H9 (cell line): ENCODE data around the gene HOXC12. TPM values are rescaled to one million over a fixed set of nuclear protein-coding genes. Genes with fewer than 3 reads are reported as not detected.

ENCODE experiments used
- DNase-seq: peaks from one replicate; pipeline ENCODE4 v3.0.0-alpha.2; 2017
- H2AFZ ChIP-seq: one replicate; pipeline ENCODE4 v1.6.1; 2013; ENCODE audit warnings: mild to moderate bottlenecking, low read length, control low read depth, moderate library complexity
- H2AK5ac ChIP-seq: 2 replicates; pipeline ENCODE4 v1.6.1; 2013; ENCODE audit warnings: low read length, control low read depth, mixed read lengths; ENCODE audit not compliant: insufficient read length
- H2BK120ac ChIP-seq: one replicate; pipeline ENCODE4 v1.6.1; 2013; ENCODE audit warnings: low read depth, mild to moderate bottlenecking, low read length, control low read depth, inconsistent platforms; ENCODE audit not compliant: poor library complexity, severe bottlenecking
- H2BK12ac ChIP-seq: 2 replicates; pipeline ENCODE4 v1.6.1; 2013; ENCODE audit warnings: low read length, control low read depth, mixed read lengths, low read depth; ENCODE audit not compliant: insufficient read length
- H2BK15ac ChIP-seq: 2 replicates; pipeline ENCODE4 v1.6.1; 2013; ENCODE audit warnings: low read depth, low read length, control low read depth
- H2BK20ac ChIP-seq: one replicate; pipeline ENCODE4 v1.6.1; 2013; ENCODE audit warnings: low read depth, mild to moderate bottlenecking, low read length, control low read depth, inconsistent platforms; ENCODE audit not compliant: poor library complexity, severe bottlenecking
- H2BK5ac ChIP-seq: 2 replicates; pipeline ENCODE4 v1.6.1; 2013; ENCODE audit warnings: low read length, control low read depth, mixed read lengths; ENCODE audit not compliant: insufficient read length
- H3K14ac ChIP-seq: 2 replicates; pipeline ENCODE4 v1.6.1; 2013; ENCODE audit warnings: low read length, control low read depth; ENCODE audit not compliant: insufficient read depth
- H3K18ac ChIP-seq: 2 replicates; pipeline ENCODE4 v1.6.1; 2013; ENCODE audit warnings: low read depth, mild to moderate bottlenecking, mixed read lengths, low read length, control low read depth; ENCODE audit not compliant: insufficient read length
- H3K23ac ChIP-seq: 2 replicates; pipeline ENCODE4 v1.6.1; 2013; ENCODE audit warnings: low read length, control low read depth, mixed read lengths, low read depth; ENCODE audit not compliant: insufficient read length
- H3K23me2 ChIP-seq: 2 replicates; pipeline ENCODE4 v1.6.1; 2013; ENCODE audit warnings: low read depth, mild to moderate bottlenecking, mixed read lengths, low read length, control low read depth; ENCODE audit not compliant: insufficient read length, poor library complexity, severe bottlenecking
- H3K27ac ChIP-seq: 2 replicates; pipeline ENCODE4 v1.5.1; 2013; ENCODE audit warnings: low read length, control low read depth, mixed read lengths, low read depth; ENCODE audit not compliant: insufficient read length
- H3K27me3 ChIP-seq: 2 replicates; pipeline ENCODE4 v1.6.1; 2013; ENCODE audit warnings: low read length, control low read depth, inconsistent platforms; ENCODE audit not compliant: insufficient read depth
- H3K4ac ChIP-seq: 2 replicates; pipeline ENCODE4 v1.6.1; 2013; ENCODE audit warnings: low read depth, mild to moderate bottlenecking, control low read depth, inconsistent platforms, low read length, moderate library complexity
- H3K4me1 ChIP-seq: 2 replicates; pipeline ENCODE4 v1.6.1; 2013; ENCODE audit warnings: low read length, control low read depth, inconsistent platforms; ENCODE audit not compliant: insufficient read depth
- H3K4me2 ChIP-seq: 2 replicates; pipeline ENCODE4 v1.6.1; 2013; ENCODE audit warnings: low read length, control low read depth, mixed read lengths; ENCODE audit not compliant: insufficient read length, insufficient read depth
- H3K56ac ChIP-seq: 2 replicates; pipeline ENCODE4 v1.6.1; 2013; ENCODE audit warnings: low read depth, mild to moderate bottlenecking, mixed read lengths, low read length, control low read depth; ENCODE audit not compliant: insufficient read length
- H3K79me1 ChIP-seq: 2 replicates; pipeline ENCODE4 v1.6.1; 2013; ENCODE audit warnings: low read depth, mild to moderate bottlenecking, moderate library complexity, low read length, control low read depth, inconsistent platforms; ENCODE audit not compliant: insufficient read depth, poor library complexity, severe bottlenecking
- H3K79me2 ChIP-seq: 2 replicates; pipeline ENCODE4 v1.6.1; 2013; ENCODE audit warnings: low read length, control low read depth, inconsistent platforms; ENCODE audit not compliant: insufficient read depth
- H3K9ac ChIP-seq: 2 replicates; pipeline ENCODE4 v1.6.1; 2013; ENCODE audit warnings: low read length, control low read depth, mixed read lengths; ENCODE audit not compliant: insufficient read length; ENCODE audit errors: extremely low read depth
- H3K9me3 ChIP-seq: one replicate; pipeline ENCODE4 v1.6.1; 2013; ENCODE audit warnings: low read depth, low read length, inconsistent platforms; ENCODE audit not compliant: control insufficient read depth
- H3T11ph ChIP-seq: one replicate; pipeline ENCODE4 v1.6.1; 2013; ENCODE audit warnings: mild to moderate bottlenecking, low read length, control low read depth, inconsistent platforms
- H4K20me1 ChIP-seq: one replicate; pipeline ENCODE4 v1.6.1; 2013; ENCODE audit not compliant: control insufficient read depth, insufficient read length, insufficient read depth
- H4K5ac ChIP-seq: 2 replicates; pipeline ENCODE4 v1.6.1; 2013; ENCODE audit warnings: low read depth, mild to moderate bottlenecking, mixed read lengths, low read length, control low read depth; ENCODE audit not compliant: insufficient read length
- H4K8ac ChIP-seq: replicated peaks from 2 replicates; pipeline ENCODE4 v1.6.1; 2013; ENCODE audit warnings: low read length, control low read depth, mixed read lengths, low read depth; ENCODE audit not compliant: insufficient read length
- H4K91ac ChIP-seq: 2 replicates; pipeline ENCODE4 v1.6.1; 2013; ENCODE audit warnings: low read depth, mild to moderate bottlenecking, moderate library complexity, mixed read lengths, low read length, control low read depth; ENCODE audit not compliant: insufficient read length
- H3K27ac Mint-ChIP-seq, 3 experiments: 2 replicates in 2 of 3; 3 replicates in 1 of 3; pipeline ENCODE4 v1.8.0; 2020 to 2021; ENCODE audit warnings: mixed read lengths in 3 of 3, mild to moderate bottlenecking in 1 of 3, moderate library complexity in 1 of 3
- H3K27me3 Mint-ChIP-seq: 2 replicates; pipeline ENCODE4 v1.8.0; 2021; ENCODE audit warnings: low read depth, mild to moderate bottlenecking, moderate library complexity, mixed read lengths
- H3K36me3 Mint-ChIP-seq, 3 experiments: 2 replicates in 2 of 3; 3 replicates in 1 of 3; pipeline ENCODE4 v1.8.0; 2020 to 2021; ENCODE audit warnings: low read depth in 3 of 3, mixed read lengths in 3 of 3; ENCODE audit not compliant: insufficient read depth in 1 of 3
- H3K4me1 Mint-ChIP-seq, 2 experiments: 2 replicates each; pipeline ENCODE4 v1.8.0; 2020; ENCODE audit warnings: mixed read lengths in 2 of 2
- H3K4me3 Mint-ChIP-seq, 2 experiments: 2 replicates in 1 of 2; 3 replicates in 1 of 2; pipeline ENCODE4 v1.8.0; 2020 to 2021; ENCODE audit warnings: mild to moderate bottlenecking in 2 of 2, mixed read lengths in 2 of 2, moderate library complexity in 1 of 2
- H3K9me3 Mint-ChIP-seq, 2 experiments: 2 replicates in 1 of 2; 3 replicates in 1 of 2; pipeline ENCODE4 v1.8.0; 2020; ENCODE audit warnings: mild to moderate bottlenecking in 2 of 2, mixed read lengths in 2 of 2, moderate library complexity in 1 of 2
- WGBS: extraction: QIAGEN DNeasy Blood & Tissue Kit; methylation state at CpG from one replicate; pipeline ENCODE4 v1.1.7; 2013; ENCODE audit warnings: missing lambda C conversion rate, low lambda C conversion rate, mixed read lengths; ENCODE audit not compliant: insufficient read length; ENCODE audit errors: extremely low coverage; 5-methylcytosine and 5-hydroxymethylcytosine counted together
- total RNA-seq: library from RNA; stranded (reverse); gene quantifications from 2 replicates; pipeline ENCODE4 v1.2.1, GENCODE V29; 2021
- TF ChIP-seq, protein P1 (sequence below): fragments of 200-600 bp; sonication (generic); conservative IDR thresholded peaks from 3 replicates; pipeline ENCODE4 v1.8.0; 2021; ENCODE audit warnings: antibody characterized with exemption, mild to moderate bottlenecking

HOXC12 gene
- total RNA-seq, 1 experiment from 2014 or later, result not detected

DNA sequence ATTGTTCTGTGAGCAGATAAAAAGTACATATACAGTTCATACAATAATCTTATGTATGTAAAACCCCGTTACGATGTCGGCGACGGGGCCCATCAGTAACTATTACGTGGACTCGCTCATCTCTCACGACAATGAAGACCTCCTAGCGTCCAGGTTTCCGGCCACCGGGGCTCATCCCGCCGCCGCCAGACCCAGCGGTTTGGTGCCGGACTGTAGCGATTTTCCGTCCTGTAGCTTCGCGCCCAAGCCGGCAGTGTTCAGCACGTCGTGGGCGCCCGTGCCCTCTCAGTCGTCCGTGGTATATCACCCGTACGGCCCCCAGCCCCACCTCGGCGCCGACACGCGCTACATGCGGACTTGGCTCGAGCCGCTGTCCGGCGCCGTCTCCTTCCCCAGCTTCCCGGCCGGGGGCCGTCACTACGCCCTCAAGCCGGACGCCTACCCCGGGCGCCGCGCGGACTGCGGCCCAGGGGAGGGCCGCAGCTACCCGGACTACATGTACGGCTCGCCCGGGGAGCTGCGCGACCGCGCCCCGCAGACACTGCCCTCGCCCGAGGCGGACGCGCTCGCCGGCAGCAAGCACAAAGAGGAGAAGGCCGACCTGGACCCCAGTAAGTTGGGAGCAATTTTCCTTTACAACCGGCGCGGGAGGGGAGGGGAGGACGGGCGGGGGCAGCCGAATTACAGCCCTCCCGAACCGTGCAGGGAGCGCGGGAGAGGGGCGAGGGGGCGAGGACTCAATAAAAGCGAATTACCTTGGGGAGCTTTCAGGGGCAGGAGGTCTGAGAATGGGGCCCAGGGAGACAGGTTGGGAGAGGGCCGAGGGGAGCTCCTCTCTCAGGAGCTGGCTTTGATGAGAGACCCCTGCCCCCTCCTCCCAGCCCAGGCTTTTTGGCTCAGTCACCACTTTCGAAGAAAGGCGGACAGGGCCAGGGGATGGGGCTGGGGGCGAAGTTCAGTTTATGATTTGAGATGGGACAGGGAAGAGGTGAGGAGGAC is 45.7 kb downstream of the HOXC12 start, which contains the start of gene HOXC9:
Gene HOXC9 (plus strand): TSS at position 46 of the 999 bp plus-strand sequence. CDS start 28 bp downstream, at position 74.
- no peak within 1 kb of the TSS for H3K4ac ChIP-seq
- H2BK5ac ChIP-seq, result no peak within 1 kb of the TSS
- Mint-ChIP-seq H3K9me3 (peaks cover 4 to 9% of the 10 kb centered on the region in 2 experiments; a peak in 3 of 5 replicates), H3K36me3 (no peaks in the 10 kb centered on the region), H3K27ac (no peak within 1 kb of the TSS), H3K4me1 (peaks cover 0 to 23% of the 10 kb centered on the region in 2 experiments; a peak in 2 of 4 replicates), H3K4me3 (peak within 1 kb of the TSS; percentile 45 to 63), H3K27me3 (peaks cover 100% of the 10 kb centered on the region)
- no peak within 1 kb of the TSS for H3K27ac ChIP-seq
- no CpG with 5 or more reads among the region's 87 CpGs for WGBS
- H3K4me2 ChIP-seq, result peak within 1 kb of the TSS; percentile 26
- H3K18ac ChIP-seq, result no peak within 1 kb of the TSS
- no peaks in the 10 kb centered on the region for H3K79me2 ChIP-seq
- no peaks in the 10 kb centered on the region for H3K9me3 ChIP-seq
- no peaks in the 10 kb centered on the region for H3K23me2 ChIP-seq
- no peaks in the 10 kb centered on the region for H3K4me1 ChIP-seq
- H3T11ph ChIP-seq, result no peak within 1 kb of the TSS
- TF ChIP-seq, protein P1, sequence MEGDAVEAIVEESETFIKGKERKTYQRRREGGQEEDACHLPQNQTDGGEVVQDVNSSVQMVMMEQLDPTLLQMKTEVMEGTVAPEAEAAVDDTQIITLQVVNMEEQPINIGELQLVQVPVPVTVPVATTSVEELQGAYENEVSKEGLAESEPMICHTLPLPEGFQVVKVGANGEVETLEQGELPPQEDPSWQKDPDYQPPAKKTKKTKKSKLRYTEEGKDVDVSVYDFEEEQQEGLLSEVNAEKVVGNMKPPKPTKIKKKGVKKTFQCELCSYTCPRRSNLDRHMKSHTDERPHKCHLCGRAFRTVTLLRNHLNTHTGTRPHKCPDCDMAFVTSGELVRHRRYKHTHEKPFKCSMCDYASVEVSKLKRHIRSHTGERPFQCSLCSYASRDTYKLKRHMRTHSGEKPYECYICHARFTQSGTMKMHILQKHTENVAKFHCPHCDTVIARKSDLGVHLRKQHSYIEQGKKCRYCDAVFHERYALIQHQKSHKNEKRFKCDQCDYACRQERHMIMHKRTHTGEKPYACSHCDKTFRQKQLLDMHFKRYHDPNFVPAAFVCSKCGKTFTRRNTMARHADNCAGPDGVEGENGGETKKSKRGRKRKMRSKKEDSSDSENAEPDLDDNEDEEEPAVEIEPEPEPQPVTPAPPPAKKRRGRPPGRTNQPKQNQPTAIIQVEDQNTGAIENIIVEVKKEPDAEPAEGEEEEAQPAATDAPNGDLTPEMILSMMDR, result no peak
- H3K79me1 ChIP-seq, result no peaks in the 10 kb centered on the region
- no peak within 1 kb of the TSS for H3K23ac ChIP-seq
- H2AFZ ChIP-seq, result no peak within 1 kb of the TSS
- H3K14ac ChIP-seq, result no peak within 1 kb of the TSS
- no peak within 1 kb of the TSS for H2BK12ac ChIP-seq
- peaks cover 99% of the 10 kb centered on the region for H3K27me3 ChIP-seq
- H2BK20ac ChIP-seq, result no peak within 1 kb of the TSS
- no peak within 1 kb of the TSS for H2BK15ac ChIP-seq
- H2BK120ac ChIP-seq, result no peak within 1 kb of the TSS
- no peak within 1 kb of the TSS for H4K91ac ChIP-seq
- no peak for DNase-seq
- no peak within 1 kb of the TSS for H4K5ac ChIP-seq
- no peak within 1 kb of the TSS for H3K56ac ChIP-seq
- H4K8ac ChIP-seq, result no peak within 1 kb of the TSS
- no peaks in the 10 kb centered on the region for H4K20me1 ChIP-seq
- H3K9ac ChIP-seq, result no peak within 1 kb of the TSS
- H2AK5ac ChIP-seq, result no peak within 1 kb of the TSS
